K562 (cell line): Measurements from ENCODE around the gene ULBP2. TPM values are rescaled to one million over a fixed set of nuclear protein-coding genes. Genes with fewer than 3 reads are reported as not detected.

Experiments used
- ATAC-seq: fragments of 200-7000 bp; cut with Tn5 transposase; 3 replicates; pipeline ENCODE4 v1.9.1; 2020; ENCODE audit warnings: moderate library complexity
- BruUV-seq: library from RNA; stranded (reverse); fragments of 400-500 nt; replicated peaks from 2 replicates; lab custom pipeline; 2021; lab: Mats Ljungman, UMichigan
- CTCF ChIA-PET: fragments of 300-600 bp; formaldehyde crosslinking; extraction: SDS; loops from one replicate; lab custom pipeline; 2021; ENCODE audit warnings: low intra/inter-chr PET ratio; lab: Yijun Ruan, JAX
- POLR2A ChIA-PET: fragments of 300-600, 350-650 bp; sonication (Branson Sonifier 250); formaldehyde crosslinking; extraction: SDS; loops from one replicate; lab custom pipeline; 2021; ENCODE audit warnings: antibody characterized with exemption, inconsistent platforms; lab: Yijun Ruan, JAX
- DNase-seq, 4 experiments: peaks; one replicate each; pipeline versions ENCODE4 v3.0.0 to v3.0.0-alpha.2; 2011 to 2018; ENCODE audit warnings: low spot score in 3 of 4, mixed read lengths in 3 of 4; ENCODE audit errors: extremely low read depth in 1 of 4
- FAIRE-seq: peaks from 2 replicates; lab custom pipeline; 2011; peaks lifted over from hg19 to GRCh38; lab: Jason Lieb, UNC
- H2AFZ ChIP-seq: 2 replicates; pipeline ENCODE4 v1.6.0; 2011; ENCODE audit warnings: low read depth, low read length, control low read depth, inconsistent platforms
- H3K27ac ChIP-seq: fragments of 200-600 bp; 3 replicates; pipeline ENCODE4 v1.8.0; 2011; ENCODE audit warnings: low read depth, mild to moderate bottlenecking, control low read depth, inconsistent platforms, low read length, moderate library complexity, mixed read lengths; ENCODE audit errors: extremely low read depth
- H3K27me3 ChIP-seq, 2 experiments: fragments of 300-600 bp in 1 of 2; 2 replicates in 1 of 2; 3 replicates in 1 of 2; pipeline versions ENCODE4 v1.6.0 to v1.8.0; 2011; ENCODE audit warnings: inconsistent platforms in 2 of 2, low read length in 2 of 2, mild to moderate bottlenecking in 1 of 2, mixed read lengths in 1 of 2, moderate library complexity in 1 of 2; ENCODE audit not compliant: control insufficient read depth in 2 of 2, insufficient read depth in 2 of 2
- H3K36me3 ChIP-seq: fragments of 300-600 bp; 3 replicates; pipeline ENCODE4 v1.8.0; 2011; ENCODE audit warnings: mild to moderate bottlenecking, low read length, inconsistent platforms; ENCODE audit not compliant: control insufficient read depth, insufficient read depth
- H3K4me1 ChIP-seq, 2 experiments: fragments of 200-600 bp in 1 of 2; replicated peaks in 1 of 2; 2 replicates in 1 of 2; 3 replicates in 1 of 2; pipeline versions ENCODE4 v1.5.1 to v1.8.0; 2011; ENCODE audit warnings: inconsistent platforms in 2 of 2, low read length in 2 of 2, mild to moderate bottlenecking in 1 of 2, mixed read lengths in 1 of 2, moderate library complexity in 1 of 2; ENCODE audit not compliant: control insufficient read depth in 2 of 2, insufficient read depth in 2 of 2
- H3K4me2 ChIP-seq: 2 replicates; pipeline ENCODE4 v1.6.1; 2011; ENCODE audit warnings: low read length, control low read depth, inconsistent platforms, mixed read lengths; ENCODE audit not compliant: insufficient read depth
- H3K4me3 ChIP-seq: fragments of 200-600 bp; sonication (generic), shearing (Covaris generic); 2 replicates; pipeline ENCODE4 v1.5.1; 2016; ENCODE audit warnings: control low read depth, inconsistent platforms
- H3K79me2 ChIP-seq: fragments of 200-600 bp; 3 replicates; pipeline ENCODE4 v1.8.0; 2011; ENCODE audit warnings: low read length, inconsistent platforms; ENCODE audit not compliant: control insufficient read depth, insufficient read depth
- H3K9ac ChIP-seq, 2 experiments: 2 replicates each; pipeline versions ENCODE4 v1.6.0 to v1.6.1; 2011; ENCODE audit warnings: low read depth in 2 of 2, low read length in 2 of 2, control low read depth in 1 of 2, inconsistent platforms in 1 of 2, mild to moderate bottlenecking in 1 of 2, mixed read lengths in 1 of 2; ENCODE audit not compliant: insufficient read depth in 1 of 2
- H3K9me1 ChIP-seq: one replicate; pipeline ENCODE4 v1.6.0; 2011; ENCODE audit warnings: inconsistent platforms, mild to moderate bottlenecking, low read length, moderate library complexity; ENCODE audit not compliant: control insufficient read depth, insufficient read depth
- H3K9me3 ChIP-seq: replicated peaks from 2 replicates; pipeline ENCODE4 v1.5.1; 2011; ENCODE audit warnings: low read depth, low read length, inconsistent platforms; ENCODE audit not compliant: control insufficient read depth, insufficient read depth
- H4K20me1 ChIP-seq: replicated peaks from 2 replicates; pipeline ENCODE4 v1.6.1; 2011; ENCODE audit warnings: low read length, inconsistent platforms, mixed read lengths; ENCODE audit not compliant: control insufficient read depth, insufficient read depth
- ZNF263 ChIP-seq: sonication (generic); formaldehyde crosslinking; IDR thresholded peaks from 2 replicates; pipeline ENCODE4 v1.8.0; 2022; ENCODE audit warnings: mild to moderate bottlenecking, missing genetic modification reagents, borderline replicate concordance
- WGBS: fragments of 100-300 bp; shearing (Covaris generic); methylation state at CpG from one replicate; pipeline ENCODE4 v1.1.6; 2016; ENCODE audit warnings: low coverage, mixed read lengths; ENCODE audit not compliant: insufficient coverage; ENCODE audit errors: missing lambda C conversion rate; 5-methylcytosine and 5-hydroxymethylcytosine counted together
- in situ Hi-C: fragments of 300-500 bp; cut with MboI; formaldehyde crosslinking; loops from 4 replicates; pipeline ENCODE4 v1.15.0; 2018; ENCODE audit warnings: inconsistent platforms, mixed read lengths
- intact Hi-C: fragments of 100-400 bp; cut with micrococcal nuclease; formaldehyde crosslinking; loops from 2 replicates; pipeline ENCODE4 v1.14.2; 2022
- polyA plus RNA-seq, 8 experiments: library from polyadenylated mRNA; depleted of rRNA in 4 of 8; stranded (reverse) in 5 of 8; unstranded in 3 of 8; fragments of >200 nt; fragmentation: Nextera tagmentation in 2 of 8; fragmentation: Illumina TruSeq in 1 of 8; extraction: Ambion mirVana in 2 of 8; extraction: Trizol in 1 of 8; gene quantifications; 2 replicates each; pipeline versions ENCODE4 v1.2.1 to v1.2.3, GENCODE V29; 2011 to 2014; ENCODE audit warnings: inconsistent platforms in 1 of 8, missing spikeins in 1 of 8
- total RNA-seq, 7 experiments: library from RNA; depleted of rRNA in 6 of 7; stranded (reverse); fragments of >200 nt in 6 of 7; fragmentation: Illumina TruSeq in 2 of 7; extraction: Trizol in 2 of 7; gene quantifications; 2 replicates each; pipeline versions ENCODE4 v1.2.1 to v1.2.3, GENCODE V29; 2011 to 2021; ENCODE audit warnings: low replicate concordance in 1 of 7
- TF ChIP-seq, protein P1 (sequence below): sonication (generic); formaldehyde crosslinking; IDR thresholded peaks from 2 replicates; pipeline ENCODE4 v1.8.0; 2022; ENCODE audit warnings: missing genetic modification reagents, mild to moderate bottlenecking, borderline replicate concordance

ULBP2 gene
- total and polyA plus RNA-seq, 9 of the 15 experiments (the other 6 are each of a cell fraction or from before 2014, with no cell fraction given): 0.50 to 5.3 (median 1.2) TPM

GRCh38 chr6:149919834-149920225, 22.0 kb upstream of the ULBP2 start:
- Histone ChIP-seq H3K79me2 (no peaks in the 10 kb centered on the region), H3K9me1 (no peaks in the 10 kb centered on the region), H3K9me3 (no peaks in the 10 kb centered on the region), H3K4me2 (no peak overlapping the region)
- ATAC-seq: no peak
- BruUV-seq: no TSS peak
- TF ChIP-seq, protein P1, sequence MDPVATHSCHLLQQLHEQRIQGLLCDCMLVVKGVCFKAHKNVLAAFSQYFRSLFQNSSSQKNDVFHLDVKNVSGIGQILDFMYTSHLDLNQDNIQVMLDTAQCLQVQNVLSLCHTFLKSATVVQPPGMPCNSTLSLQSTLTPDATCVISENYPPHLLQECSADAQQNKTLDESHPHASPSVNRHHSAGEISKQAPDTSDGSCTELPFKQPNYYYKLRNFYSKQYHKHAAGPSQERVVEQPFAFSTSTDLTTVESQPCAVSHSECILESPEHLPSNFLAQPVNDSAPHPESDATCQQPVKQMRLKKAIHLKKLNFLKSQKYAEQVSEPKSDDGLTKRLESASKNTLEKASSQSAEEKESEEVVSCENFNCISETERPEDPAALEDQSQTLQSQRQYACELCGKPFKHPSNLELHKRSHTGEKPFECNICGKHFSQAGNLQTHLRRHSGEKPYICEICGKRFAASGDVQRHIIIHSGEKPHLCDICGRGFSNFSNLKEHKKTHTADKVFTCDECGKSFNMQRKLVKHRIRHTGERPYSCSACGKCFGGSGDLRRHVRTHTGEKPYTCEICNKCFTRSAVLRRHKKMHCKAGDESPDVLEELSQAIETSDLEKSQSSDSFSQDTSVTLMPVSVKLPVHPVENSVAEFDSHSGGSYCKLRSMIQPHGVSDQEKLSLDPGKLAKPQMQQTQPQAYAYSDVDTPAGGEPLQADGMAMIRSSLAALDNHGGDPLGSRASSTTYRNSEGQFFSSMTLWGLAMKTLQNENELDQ (CRISPR knock-in tag): no peak
- TF ChIP-seq ZNF263 (CRISPR knock-in tag): peak; percentile 33; the same call in 1 of the 2 replicates
- TF ChIP-seq, all 486 proteins: peak for 1
- intact Hi-C loops: no loop called here
- Histone ChIP-seq H3K9ac (no peak overlapping the region), H4K20me1 (peaks cover 4% of the 10 kb centered on the region; the same call in 1 of the 2 replicates), H3K4me1 (peaks cover 0 to 16% of the 10 kb centered on the region in 2 experiments; a peak in 3 of 5 replicates), H3K36me3 (no peaks in the 10 kb centered on the region), H3K4me3 (no peak overlapping the region), H2AFZ (no peak overlapping the region), H3K27ac (no peak overlapping the region), H3K27me3 (peaks cover 13 to 68% of the 10 kb centered on the region in 2 experiments; a peak in 4 of 5 replicates)
- ChIA-PET CTCF (no interaction called here), POLR2A (interaction anchor here (0.8 kb wide), 1 partner anchor 113 kb away, joined by 3 read pairs; no protein-coding TSS in a partner anchor)
- in situ Hi-C loops: loop anchor here (5.0 to 25.0 kb wide), 3 partner anchors 78 to 883 kb away; no protein-coding TSS in a partner anchor
- FAIRE-seq (no peak), DNase-seq (no peak)
- 0% methylated on average over 4 of the region's 4 CpGs for WGBS
